GM12864 (cell line): ENCODE measurements around the gene RFTN1.

Experiments
- DNase-seq: peaks from one replicate; pipeline ENCODE4 v3.0.0-alpha.2; 2011; ENCODE audit warnings: low read depth
- H3K4me3 ChIP-seq: 2 replicates; pipeline ENCODE4 v1.5.1; 2011; ENCODE audit warnings: mild to moderate bottlenecking, low read depth, low read length, control low read depth
- TF ChIP-seq, protein P1 (sequence below): IDR thresholded peaks from 2 replicates; pipeline ENCODE4 v1.5.1; 2011; ENCODE audit warnings: low read depth, mild to moderate bottlenecking, moderate library complexity, low read length, control low read depth, inconsistent platforms; ENCODE audit errors: missing control alignments

RFTN1 gene

DNA sequence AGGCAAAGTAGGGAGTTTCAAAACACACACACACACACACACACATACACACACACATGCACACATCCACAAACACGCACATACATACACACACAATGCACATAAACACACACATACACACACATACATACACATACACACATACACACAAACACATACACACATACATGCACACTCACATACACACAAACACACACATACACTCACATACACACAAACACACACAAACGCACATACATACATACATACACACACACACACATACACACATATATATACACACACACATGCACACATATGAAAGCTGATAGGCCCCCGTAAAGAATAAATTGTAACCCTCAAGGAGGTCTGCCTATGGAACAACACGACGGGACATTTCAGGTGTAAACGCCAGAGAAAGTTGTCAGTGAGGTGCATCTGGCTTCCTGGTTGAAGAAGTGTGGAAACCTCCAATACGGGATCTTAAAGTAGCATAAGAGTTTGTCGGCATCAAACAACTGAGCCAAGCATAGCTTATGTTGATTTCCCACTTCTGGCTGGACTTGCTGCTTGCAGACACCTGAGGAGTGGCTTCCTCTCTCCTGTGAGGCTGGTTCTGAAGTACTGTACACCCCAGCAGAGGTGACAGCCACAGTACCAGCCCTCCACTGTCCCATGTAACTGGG, 5.8 kb downstream of the RFTN1 start:
- TF ChIP-seq, protein P1, sequence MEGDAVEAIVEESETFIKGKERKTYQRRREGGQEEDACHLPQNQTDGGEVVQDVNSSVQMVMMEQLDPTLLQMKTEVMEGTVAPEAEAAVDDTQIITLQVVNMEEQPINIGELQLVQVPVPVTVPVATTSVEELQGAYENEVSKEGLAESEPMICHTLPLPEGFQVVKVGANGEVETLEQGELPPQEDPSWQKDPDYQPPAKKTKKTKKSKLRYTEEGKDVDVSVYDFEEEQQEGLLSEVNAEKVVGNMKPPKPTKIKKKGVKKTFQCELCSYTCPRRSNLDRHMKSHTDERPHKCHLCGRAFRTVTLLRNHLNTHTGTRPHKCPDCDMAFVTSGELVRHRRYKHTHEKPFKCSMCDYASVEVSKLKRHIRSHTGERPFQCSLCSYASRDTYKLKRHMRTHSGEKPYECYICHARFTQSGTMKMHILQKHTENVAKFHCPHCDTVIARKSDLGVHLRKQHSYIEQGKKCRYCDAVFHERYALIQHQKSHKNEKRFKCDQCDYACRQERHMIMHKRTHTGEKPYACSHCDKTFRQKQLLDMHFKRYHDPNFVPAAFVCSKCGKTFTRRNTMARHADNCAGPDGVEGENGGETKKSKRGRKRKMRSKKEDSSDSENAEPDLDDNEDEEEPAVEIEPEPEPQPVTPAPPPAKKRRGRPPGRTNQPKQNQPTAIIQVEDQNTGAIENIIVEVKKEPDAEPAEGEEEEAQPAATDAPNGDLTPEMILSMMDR = no peak
- DNase-seq = no peak
- peak overlapping the region; percentile 19 for H3K4me3 ChIP-seq

DNA sequence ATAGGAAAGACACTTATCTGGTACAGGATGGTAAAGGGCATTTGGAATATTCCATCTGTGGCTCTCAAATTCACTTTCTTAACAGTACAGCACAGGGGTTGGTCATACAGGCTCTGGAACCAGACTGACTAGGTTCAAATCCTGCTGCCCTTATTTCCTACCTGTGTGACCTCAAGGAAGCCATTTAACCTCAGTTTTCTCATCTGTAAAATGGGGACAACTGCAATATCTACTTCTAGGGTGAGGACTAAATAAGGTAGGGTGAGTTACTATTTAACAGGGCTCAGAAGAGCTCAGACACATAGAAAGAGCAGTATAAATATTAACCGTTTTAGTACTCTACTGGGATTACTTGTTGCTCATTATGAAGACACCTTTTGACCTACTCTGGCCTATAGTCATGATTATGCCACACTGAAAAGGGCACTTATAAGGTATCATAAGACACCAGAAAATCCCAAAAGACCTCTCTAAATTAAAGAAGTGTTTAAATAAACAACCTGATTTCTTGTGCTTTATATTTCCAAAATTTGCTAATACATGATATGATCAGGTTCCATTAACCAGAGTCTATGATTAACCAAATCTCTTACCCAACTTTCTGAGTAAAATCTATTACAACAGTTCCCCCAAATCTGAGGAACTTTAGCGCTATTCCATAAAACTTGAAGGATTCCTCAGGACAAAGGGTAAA, 6.5 kb downstream of the RFTN1 start:
- no peak overlapping the region; the same call in 1 of the 2 replicates for H3K4me3 ChIP-seq
- DNase-seq = no peak

DNA sequence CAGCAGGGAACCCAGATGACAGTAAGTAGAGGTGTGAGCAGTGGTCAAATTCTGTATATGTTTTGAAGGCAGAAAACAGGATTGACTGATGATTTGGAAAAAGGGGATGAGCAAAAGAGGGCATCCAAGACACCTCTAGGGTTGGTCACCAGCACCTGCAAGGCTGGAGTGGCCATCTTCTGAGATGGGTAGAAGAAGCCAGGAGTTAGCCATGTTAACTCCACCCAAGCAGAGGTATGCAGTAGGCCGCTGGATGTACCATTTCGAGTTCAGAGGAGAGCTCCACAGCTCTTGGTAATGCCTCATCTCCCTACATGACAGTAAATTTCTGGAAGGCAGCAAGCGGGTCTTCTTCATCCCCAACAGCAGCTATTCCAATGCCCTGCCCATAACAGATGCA, 7.0 kb downstream of the RFTN1 start:
- TF ChIP-seq, protein P1 = no peak
- no peak for DNase-seq
- no peak overlapping the region for H3K4me3 ChIP-seq

More for the DNA sequence above, 6.5 kb downstream of the RFTN1 start:
- TF ChIP-seq, protein P1 = no peak

DNA sequence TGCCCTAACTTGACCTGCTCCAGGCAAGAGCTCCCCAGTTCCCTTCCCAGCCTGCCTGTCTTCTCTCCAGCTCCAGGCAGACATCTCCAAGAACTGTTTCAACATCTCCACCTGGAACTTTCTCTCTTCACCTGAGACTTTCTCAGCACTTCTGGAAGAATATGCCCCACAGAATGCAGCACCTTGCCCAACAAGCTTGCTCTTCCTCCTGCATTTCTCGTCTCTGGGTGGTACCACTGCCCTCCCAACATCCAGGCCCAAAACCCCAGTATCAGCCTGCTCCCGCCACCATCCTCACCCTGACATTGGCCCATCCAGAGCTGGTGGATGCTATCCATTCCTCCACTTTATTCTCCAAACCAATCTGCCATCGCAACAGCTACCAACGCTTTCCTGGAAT, 8.8 kb downstream of the RFTN1 start:
- TF ChIP-seq, protein P1 = no peak
- no peak overlapping the region for H3K4me3 ChIP-seq
- DNase-seq = no peak

DNA sequence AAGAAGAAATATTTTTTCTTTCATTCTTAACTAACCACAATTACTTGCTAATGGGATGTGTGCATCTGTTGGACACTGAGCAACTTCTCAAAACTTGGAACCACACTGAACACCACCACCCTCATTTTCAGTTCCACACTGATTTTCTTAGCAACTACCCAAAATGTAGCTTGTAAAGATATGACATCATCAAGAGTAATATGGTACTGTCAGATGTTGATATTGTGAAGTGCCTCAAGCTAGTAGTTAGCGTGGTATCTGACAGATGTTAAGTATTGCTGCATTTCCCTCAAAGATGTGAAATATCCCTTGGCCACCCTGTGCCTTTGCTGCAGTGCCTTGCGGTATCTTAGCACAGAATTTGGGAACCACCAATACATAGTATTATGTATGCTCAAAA, 9.3 kb downstream of the RFTN1 start:
- TF ChIP-seq, protein P1 = no peak
- H3K4me3 ChIP-seq = no peak overlapping the region
- DNase-seq = peak; percentile 95

DNA sequence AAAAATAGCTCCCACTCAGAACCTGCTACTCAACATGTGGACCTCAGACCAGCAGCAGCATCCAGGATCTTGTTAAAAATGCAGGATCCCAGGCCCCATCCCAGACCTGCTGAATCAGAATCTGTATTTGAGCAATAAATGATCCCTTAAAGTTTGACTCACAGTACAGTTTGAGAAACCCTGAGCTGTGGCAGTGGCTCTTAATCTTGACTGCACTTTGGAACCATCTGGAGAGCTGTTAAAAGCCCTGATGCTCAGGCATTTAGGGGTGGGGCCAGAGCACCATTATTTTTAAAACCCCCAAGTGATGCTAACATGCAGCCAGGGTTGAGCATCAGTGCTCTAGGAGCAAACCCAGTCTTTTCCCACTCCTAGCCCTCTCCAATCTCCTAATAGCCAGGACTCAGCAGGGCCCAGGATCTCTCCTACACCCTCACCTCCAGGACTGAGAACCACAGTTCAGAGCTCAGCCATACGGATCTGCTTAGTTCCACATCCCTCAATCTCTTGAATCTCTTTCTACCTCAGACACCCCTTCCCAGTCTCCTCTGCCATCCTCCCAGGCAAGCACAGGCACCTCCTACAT, 10.2 kb downstream of the RFTN1 start:
- TF ChIP-seq, protein P1 = no peak
- H3K4me3 ChIP-seq = no peak overlapping the region
- DNase-seq = no peak
